H1 (cell line): ENCODE data around the gene AVP.

Source experiments
- CEBPB ChIP-seq: IDR thresholded peaks from 2 replicates; pipeline ENCODE4 v1.6.1; 2012; ENCODE audit warnings: low read depth, low read length
- CREB1 ChIP-seq: IDR thresholded peaks from 2 replicates; pipeline ENCODE4 v1.6.1; 2012; ENCODE audit warnings: inconsistent platforms
- CTBP2 ChIP-seq: IDR thresholded peaks from 2 replicates; pipeline ENCODE4 v1.7.0; 2011; ENCODE audit warnings: borderline replicate concordance, mild to moderate bottlenecking, moderate library complexity, mixed read lengths, low read length; ENCODE audit not compliant: insufficient read depth, insufficient read length
- CTCF ChIP-seq, 3 experiments: IDR thresholded peaks; 1 replicate in 2 of 3; 2 replicates in 1 of 3; pipeline versions ENCODE4 v1.5.1 to v1.6.1; 2011; ENCODE audit warnings: low read length in 3 of 3, mild to moderate bottlenecking in 3 of 3, inconsistent platforms in 2 of 3, low read depth in 1 of 3, moderate library complexity in 1 of 3; ENCODE audit not compliant: insufficient read depth in 1 of 3; ENCODE audit errors: control extremely low read depth in 1 of 3
- EZH2 ChIP-seq: fragments of 200-600 bp; sonication (generic); IDR thresholded peaks from 2 replicates; pipeline ENCODE4 v1.7.1; 2012; ENCODE audit warnings: low read depth, mild to moderate bottlenecking, moderate library complexity, low read length, inconsistent platforms; ENCODE audit not compliant: severe bottlenecking
- HDAC6 ChIP-seq: IDR thresholded peaks from one replicate; pipeline ENCODE4 v1.7.1; 2012; ENCODE audit warnings: low read depth, mild to moderate bottlenecking, inconsistent platforms, low read length, moderate library complexity
- JUN ChIP-seq: IDR thresholded peaks from 2 replicates; pipeline ENCODE4 v1.6.1; 2011; ENCODE audit warnings: low read depth, mild to moderate bottlenecking, improper control_type of control experiment, low read length
- JUND ChIP-seq: IDR thresholded peaks from 2 replicates; pipeline ENCODE4 v1.6.1; 2011; ENCODE audit warnings: mild to moderate bottlenecking, improper control_type of control experiment, low read length
- KDM1A ChIP-seq: fragments of 200-600, 300-600 bp; sonication (generic); IDR thresholded peaks from 2 replicates; pipeline ENCODE4 v1.7.1; 2016; ENCODE audit warnings: mild to moderate bottlenecking, low read length, borderline replicate concordance
- POLR2A ChIP-seq, 2 experiments: IDR thresholded peaks; 1 replicate in 1 of 2; 2 replicates in 1 of 2; pipeline ENCODE4 v1.6.1; 2011; ENCODE audit warnings: low read depth in 2 of 2, low read length in 2 of 2, mild to moderate bottlenecking in 2 of 2; ENCODE audit errors: control extremely low read depth in 1 of 2
- SUZ12 ChIP-seq: fragments of 200-600 bp; sonication (generic); IDR thresholded peaks from 2 replicates; pipeline ENCODE4 v1.6.1; 2012; ENCODE audit warnings: mild to moderate bottlenecking, inconsistent platforms, low read length, moderate library complexity, mixed read lengths
- USF2 ChIP-seq: IDR thresholded peaks from 2 replicates; pipeline ENCODE4 v1.6.1; 2011; ENCODE audit warnings: low read length, improper control_type of control experiment
- ZNF274 ChIP-seq: IDR thresholded peaks from 2 replicates; pipeline ENCODE4 v1.7.0; 2012; ENCODE audit warnings: low read length, borderline replicate concordance; ENCODE audit errors: extremely low read depth

- TF ChIP-seq CEBPB (no peak), POLR2A (IDR thresholded peaks at IDR 0.05; ENCODE audit: control extremely low read depth in 1 of 2, low read depth in 2 of 2, low read length in 2 of 2) (no peak), EZH2 (no peak), ZNF274 (no peak), CTCF (IDR thresholded peaks at IDR 0.05; ENCODE audit: control extremely low read depth in 1 of 3, insufficient read depth in 1 of 3, low read depth in 1 of 3, low read length in 3 of 3) (no peak), KDM1A (no peak), HDAC6 (no peak), CREB1 (no peak), USF2 (no peak), CTBP2 (no peak), JUN (no peak), SUZ12 (no peak), JUND (no peak)
These were observed 40.1 kb downstream of the AVP start for GRCh38 chr20:3044336-3044965.
